Activated naive CD4-positive, alpha-beta T cell treated with anti-CD3 and anti-CD28 coated beads, Interleukin-2, amount 10 ng/mL, durations not matched to agents 5 hours and 36 hours (primary cell): ENCODE results near the gene TEX13C. TPM values are rescaled to one million over a fixed set of nuclear protein-coding genes. Genes with fewer than 3 reads are reported as not detected.

Experiments
- total RNA-seq, 2 experiments: library from RNA; stranded (reverse); gene quantifications; one replicate each; pipeline ENCODE4 v1.2.3, GENCODE V29; 2021

Gene TEX13C
- not detected for total RNA-seq

DNA sequence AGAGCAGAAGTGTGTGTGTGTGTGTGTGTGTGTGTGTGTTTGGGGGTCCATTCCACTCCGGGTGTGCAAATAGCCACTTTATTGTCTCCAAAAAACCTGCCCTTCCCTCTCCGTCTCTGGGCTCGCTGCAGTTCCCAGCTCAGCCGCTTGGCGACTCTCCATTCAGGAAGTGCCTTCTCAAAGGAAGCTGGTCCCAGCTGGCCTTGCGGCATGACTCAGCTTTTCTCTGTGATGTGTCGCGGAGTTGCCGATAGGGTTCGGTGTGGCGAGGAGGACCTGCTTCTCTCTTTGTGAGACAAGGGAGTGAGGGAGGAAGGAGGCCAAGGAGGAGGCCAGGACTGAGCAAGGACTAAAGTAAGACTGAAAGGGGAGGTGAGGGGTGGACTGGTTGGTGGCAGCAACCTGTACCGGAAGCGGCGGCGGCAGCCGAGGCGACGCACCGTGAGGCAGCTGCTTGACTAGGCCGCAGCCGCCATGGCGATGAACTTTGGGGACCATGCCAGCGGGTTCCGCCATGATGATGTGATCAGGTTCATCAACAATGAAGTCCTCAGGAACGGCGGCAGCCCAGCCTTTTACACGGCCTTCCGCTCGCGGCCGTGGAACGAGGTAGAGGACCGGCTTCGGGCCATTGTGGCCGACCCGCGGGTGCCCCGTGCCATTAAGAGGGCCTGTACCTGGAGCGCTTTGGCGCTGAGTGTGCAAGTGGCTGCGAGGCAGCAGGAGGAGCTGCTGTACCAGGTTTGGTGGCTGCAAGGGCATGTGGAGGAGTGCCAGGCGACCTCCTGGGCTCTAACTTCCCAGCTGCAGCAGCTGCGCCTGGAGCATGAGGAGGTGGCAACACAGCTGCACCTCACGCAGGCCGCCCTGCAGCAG lies at the start of gene TEX13C:
TEX13C (plus strand) TSS at position 226 of the 876 bp plus-strand sequence; CDS start at position 475, 249 bp downstream.

